HG03575 (cell line): ENCODE results near the gene MAP3K5.

ENCODE experiments used
- ATAC-seq: cut with Tn5 transposase; IDR thresholded peaks from one replicate; pipeline ENCODE4 v1.9.1; 2021; ENCODE audit not compliant: unreplicated experiment, insufficient number of reproducible peaks, low FRiP score; ENCODE audit errors: extremely low read depth

MAP3K5 gene

DNA sequence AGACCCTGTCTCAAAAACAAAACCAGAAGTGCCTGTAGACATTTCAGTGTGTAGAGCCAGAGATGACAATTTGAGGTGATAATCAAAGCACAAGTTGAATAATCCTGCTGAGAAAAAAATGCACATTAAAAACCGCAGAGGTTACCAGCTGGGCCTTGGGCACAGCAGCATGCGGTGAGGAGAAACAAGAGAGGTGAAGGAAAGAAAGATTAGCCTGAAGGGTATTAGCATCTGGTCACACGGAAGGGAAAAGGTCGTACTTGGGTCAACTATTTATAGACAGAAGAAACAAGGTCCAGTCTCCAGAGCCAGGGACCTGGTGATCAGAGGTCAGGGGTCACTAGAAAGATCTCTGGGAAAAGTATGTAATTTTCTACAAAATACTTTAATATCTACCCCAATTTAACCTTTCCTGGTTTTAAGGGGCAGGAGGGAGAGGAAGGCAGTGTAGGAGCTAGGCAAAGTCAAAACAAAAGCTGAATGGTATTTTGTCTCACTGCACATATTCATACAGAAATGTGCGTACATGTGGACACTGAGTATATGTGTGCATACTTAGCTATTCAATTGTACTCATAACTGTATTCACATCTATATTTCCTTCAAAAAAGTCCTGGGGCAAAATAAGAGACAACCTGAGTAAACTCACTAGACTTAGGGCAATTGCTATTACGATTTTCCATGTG is 252.2 kb downstream of the MAP3K5 start:
- no peak for ATAC-seq

- no peak for ATAC-seq
These were observed 253.4 kb downstream of the MAP3K5 start for GRCh38 chr6:136538836-136539235.

GRCh38 chr6:136535880-136536650 is 256.2 kb downstream of the MAP3K5 start:
- ATAC-seq: no peak

DNA sequence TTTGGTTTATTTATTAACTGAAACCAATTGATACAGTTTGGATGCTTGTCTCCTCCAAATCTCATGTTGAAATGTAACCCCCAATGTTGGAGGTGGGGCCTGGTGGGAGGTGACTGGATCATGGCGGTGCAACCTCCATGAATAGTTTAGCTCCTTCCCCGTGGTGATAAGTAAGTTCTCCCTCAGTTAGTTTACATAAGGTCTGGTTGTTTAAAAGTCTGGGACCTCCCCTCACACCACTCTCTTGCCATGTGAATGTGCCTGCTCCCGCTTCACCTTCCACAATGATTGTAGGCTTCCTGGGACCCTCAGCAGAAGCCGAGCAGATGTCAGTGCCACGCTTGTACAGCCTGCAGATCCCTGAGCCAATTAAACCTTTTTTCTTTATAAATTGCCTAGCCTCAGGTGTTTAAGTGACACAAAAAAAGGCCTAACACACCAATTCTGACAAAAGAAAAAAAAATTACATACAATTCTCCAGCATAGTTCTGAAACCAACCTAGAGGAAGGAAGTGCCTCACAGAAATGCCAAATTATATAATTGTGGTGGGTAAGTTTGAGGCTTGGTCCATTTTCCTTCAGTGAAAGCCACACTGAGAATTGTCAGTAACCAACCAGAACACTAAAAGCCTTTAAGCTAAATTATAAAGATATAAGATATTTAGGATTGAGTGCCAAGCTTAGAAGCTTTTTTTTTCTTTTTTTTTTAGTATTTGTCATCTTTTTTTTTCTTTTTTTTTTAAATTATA is 257.1 kb downstream of the MAP3K5 start:
- no peak for ATAC-seq

DNA sequence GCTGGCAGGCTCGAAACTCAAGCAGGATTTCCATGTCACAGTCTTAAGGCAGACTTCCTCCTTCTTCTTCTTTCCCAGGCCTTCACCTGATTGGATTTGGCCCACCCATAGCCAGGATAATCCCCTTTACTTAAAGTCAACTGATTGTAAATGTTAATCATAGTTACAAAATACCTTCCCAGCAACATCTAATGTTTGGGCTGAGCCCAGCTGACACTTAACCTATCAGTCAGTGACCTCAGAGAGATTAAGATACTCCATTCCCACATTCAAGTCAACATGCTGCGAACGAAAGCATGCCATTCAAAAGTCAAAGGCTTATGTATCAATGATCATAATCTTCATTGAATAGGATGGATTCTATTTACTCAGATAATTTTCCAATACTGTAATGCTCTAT is 258.0 kb downstream of the MAP3K5 start:
- ATAC-seq: no peak

GRCh38 chr6:136533487-136533886 is 258.8 kb downstream of the MAP3K5 start:
- no peak for ATAC-seq

DNA sequence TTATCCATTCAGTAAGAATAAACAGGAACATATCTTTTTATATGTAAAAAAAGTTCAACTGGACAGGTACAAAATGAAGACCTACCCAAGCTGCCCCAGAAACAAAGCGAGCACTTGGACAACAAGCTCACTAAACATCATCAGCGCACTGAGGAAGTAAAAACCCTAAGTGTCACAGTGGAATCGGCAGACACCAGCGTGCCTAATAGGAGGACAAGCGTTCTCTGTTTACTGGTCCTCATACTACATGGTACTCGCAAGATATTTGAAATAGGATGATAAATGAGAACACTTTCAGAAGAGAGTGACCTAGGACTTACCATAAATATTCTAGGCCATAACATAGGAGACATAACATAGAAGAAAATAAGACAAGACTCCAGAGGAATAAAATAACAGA is 260.2 kb downstream of the MAP3K5 start:
- ATAC-seq: no peak

GRCh38 chr6:136529710-136530109 is 262.6 kb downstream of the MAP3K5 start:
- no peak for ATAC-seq

- ATAC-seq: no peak
These were observed 263.8 kb downstream of the MAP3K5 start for GRCh38 chr6:136528477-136528876.

DNA sequence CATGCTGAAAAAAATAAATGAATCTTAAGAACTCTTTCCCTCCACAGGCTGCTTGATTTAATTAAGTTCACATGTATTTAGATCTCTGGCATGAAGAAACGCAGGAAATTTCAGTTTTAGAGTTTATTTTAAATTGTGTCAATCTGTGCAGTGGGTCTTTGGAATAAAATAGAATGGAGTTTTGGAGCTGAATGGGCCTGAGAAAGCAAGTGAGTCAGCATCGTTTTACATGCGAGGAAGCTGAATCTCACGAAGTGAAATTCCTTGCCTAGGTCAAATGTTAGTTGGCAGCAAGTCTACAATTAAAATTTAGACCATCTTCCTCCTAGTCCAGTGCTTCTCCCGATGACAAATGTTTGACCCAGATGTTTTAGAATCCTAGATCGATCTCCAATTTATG is 264.4 kb downstream of the MAP3K5 start:
- ATAC-seq: no peak

DNA sequence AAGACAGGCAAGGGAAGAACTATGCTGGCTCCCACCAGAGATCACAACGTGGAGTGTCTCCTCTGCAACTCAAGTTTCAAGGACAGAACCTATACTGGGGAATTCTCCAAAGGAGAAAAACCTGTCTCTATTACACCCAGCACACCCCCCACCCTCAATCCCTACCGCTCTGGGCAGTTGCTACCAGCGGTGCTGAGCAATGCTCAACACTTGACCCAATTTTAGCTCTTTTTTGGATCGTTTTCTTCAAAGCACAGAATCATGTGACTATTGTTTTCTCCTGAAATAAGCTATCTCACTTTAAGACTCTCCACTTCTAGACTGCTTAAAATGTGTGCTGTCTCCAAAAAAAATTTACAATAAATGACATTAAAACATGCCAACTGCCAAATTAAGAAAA is 265.3 kb downstream of the MAP3K5 start:
- no peak for ATAC-seq

GRCh38 chr6:136526196-136526930 is 265.9 kb downstream of the MAP3K5 start:
- no peak for ATAC-seq

GRCh38 chr6:136525586-136526195 is 266.6 kb downstream of the MAP3K5 start:
- no peak for ATAC-seq

GRCh38 chr6:136524936-136525413 is 267.3 kb downstream of the MAP3K5 start:
- no peak for ATAC-seq

- ATAC-seq: no peak
These were observed 267.8 kb downstream of the MAP3K5 start for GRCh38 chr6:136524339-136524935.

GRCh38 chr6:136523196-136523595 is 269.1 kb downstream of the MAP3K5 start:
- ATAC-seq: no peak

DNA sequence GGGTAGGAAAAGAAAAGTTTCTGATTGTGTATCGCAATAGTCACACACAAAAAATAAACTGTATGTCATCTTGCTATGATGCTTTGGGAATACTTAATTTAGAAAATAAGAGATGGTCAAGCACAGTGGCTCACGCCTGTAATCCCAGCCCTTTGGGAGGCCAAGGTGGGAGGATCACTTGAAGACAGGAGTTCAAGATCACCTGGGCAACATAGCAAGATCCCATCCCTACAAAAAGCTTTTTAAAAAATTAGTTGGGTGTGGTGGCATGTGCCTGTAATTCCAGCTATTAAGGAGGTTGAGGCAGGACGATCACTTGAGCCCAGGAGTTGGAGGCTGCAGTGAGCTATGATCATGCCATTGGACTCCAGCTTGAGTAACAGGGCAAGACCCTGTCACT is 269.6 kb downstream of the MAP3K5 start:
- ATAC-seq: no peak

DNA sequence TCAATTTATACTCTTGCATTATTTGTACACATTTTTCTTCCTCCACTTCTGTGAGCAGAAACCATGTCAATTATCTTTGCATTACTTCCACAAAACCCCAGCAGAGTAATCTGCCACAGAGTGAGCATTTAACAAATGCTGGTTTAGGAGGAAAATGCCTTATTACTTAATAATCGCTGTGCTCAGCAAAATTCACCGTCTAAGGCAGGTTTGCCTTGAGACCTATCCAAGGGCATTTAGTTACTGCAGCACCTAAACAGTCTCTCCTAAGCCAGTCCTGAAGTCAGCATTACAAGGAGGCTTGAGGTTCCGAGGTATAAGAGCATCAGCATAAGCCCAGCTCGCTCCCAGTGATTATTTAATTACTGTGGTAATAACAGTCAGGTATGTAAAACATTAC is 270.4 kb downstream of the MAP3K5 start:
- ATAC-seq: no peak
